Amniotic stem cell (primary cell): ENCODE results near the gene SPACA6.
A peak's percentile ranks its signal among the peaks of the same experiment; 100 is the strongest.
"Not testable (repeated sequence)": the region's sequence is repeated elsewhere in the genome, so short reads cannot be mapped to it uniquely, and the experiment has no call there.

Experiments used
- DNase-seq: peaks from one replicate; lab custom pipeline; 2025; lab: John Stamatoyannopoulos, UW

The SPACA6 gene, protein sequence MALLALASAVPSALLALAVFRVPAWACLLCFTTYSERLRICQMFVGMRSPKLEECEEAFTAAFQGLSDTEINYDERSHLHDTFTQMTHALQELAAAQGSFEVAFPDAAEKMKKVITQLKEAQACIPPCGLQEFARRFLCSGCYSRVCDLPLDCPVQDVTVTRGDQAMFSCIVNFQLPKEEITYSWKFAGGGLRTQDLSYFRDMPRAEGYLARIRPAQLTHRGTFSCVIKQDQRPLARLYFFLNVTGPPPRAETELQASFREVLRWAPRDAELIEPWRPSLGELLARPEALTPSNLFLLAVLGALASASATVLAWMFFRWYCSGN

GRCh38 chr19:51693260-51693659 lies at the start of gene SPACA6:
Gene SPACA6 (plus strand): TSS chr19:51693330. CDS start chr19:51693527, 197 bp downstream.
- DNase-seq, result no peak

- no peak for DNase-seq
These were observed 48.4 kb upstream of the SPACA6 start for GRCh38 chr19:51644636-51645271.

DNA sequence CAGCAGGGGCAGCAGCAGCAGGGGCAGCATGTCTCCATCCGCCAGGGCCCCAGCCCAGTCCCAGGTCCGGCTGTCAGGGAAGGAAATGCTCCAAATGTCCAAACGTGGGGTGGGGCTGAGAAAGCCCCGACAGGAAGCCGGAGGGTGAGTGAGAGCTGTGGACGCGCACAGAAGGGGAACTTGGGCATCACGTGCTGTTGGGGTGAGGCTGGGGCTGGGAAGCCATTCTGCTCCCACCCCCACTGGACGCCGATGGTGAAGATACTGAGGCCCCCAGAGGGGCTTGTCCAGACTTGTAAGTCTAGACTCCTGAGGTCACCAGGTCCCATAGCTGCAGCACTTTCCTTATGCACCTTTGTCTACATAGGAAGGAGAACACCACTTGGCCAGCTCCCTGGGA lies 46.4 kb upstream of the SPACA6 start, which contains the start of gene SIGLEC14:
Gene SIGLEC14 (minus strand): TSS at position 96 of the 400 bp plus-strand sequence. CDS start 66 bp downstream, at position 30.
- not testable (repeated sequence) for DNase-seq

DNA sequence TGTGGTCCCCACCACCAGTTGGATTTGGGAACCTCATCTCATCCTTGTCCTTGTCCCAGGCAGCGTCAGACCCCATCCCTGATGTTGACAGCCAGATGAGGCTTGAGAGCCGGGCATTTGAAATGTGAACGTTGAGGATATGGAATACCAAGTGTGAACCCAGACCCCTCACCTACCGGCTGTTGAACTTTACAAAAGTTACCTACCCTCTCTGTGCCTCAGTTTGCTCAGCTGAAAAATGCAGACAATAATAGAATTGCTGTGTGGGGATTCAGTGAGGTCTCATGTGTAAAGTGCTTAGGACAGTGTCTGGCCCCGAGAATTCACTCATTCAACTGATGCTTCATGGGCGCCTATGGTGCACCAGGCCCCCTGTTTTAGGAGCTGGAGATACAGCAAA lies 45.8 kb upstream of the SPACA6 start:
- no peak for DNase-seq

DNA sequence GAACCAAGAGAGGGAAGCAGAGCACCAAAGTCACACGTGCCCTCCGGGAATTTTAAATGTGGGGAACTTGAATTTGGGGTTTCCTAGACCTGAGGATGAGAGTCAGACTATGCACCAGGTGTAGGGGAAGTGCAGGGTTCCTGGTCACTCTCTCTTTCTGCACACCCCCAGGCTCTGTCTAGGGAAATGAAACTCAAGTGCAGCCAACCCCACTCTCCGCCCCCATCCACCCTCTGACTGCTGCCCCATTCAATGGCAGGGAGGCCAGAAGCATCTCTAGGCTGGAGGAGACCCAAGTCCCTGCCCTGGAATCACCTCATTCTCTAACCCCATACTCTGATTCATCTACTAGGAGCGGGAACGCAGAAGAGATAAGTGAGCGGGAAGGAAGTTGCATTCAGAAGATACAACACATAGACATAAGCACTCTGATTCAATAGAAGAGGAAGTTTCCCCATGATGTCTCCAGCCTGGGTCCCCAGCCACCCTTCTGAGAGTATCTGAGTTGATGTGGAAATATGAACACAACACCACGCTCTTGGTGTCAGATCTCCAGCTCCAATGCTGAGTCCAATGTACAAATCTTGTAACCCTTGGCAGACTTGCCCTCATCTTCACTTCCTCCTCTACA lies 41.8 kb upstream of the SPACA6 start:
- DNase-seq, result no peak

- no peak for DNase-seq
These were observed 40.9 kb upstream of the SPACA6 start for GRCh38 chr19:51652266-51652665.

- no peak for DNase-seq
These were observed 40.0 kb upstream of the SPACA6 start for GRCh38 chr19:51653162-51653561.

DNA sequence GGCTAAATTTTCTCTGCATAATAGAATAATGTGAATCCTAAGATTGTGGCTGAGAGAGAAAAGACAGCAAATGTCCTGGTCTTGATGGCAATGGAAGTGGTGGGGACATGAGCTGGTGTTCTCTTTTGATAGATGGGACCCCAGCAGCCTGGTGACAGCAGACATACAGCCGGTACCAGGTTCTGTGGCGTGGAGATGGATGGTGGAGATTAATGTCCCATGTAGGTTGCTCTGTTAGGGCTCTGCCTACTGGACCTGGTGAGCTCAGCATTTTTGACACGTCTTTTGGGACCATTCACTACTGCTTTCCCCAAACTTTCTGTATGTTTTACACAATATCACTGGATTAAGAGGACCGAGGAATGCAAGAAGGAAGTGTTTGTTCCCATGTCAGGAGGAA lies 38.3 kb upstream of the SPACA6 start:
- no peak for DNase-seq

- peak; percentile 63 for DNase-seq
These were observed 32.0 kb upstream of the SPACA6 start for GRCh38 chr19:51660975-51661600.

GRCh38 chr19:51663650-51664049 lies 29.5 kb upstream of the SPACA6 start:
- no peak for DNase-seq

- DNase-seq, result no peak
These were observed 29.0 kb upstream of the SPACA6 start for GRCh38 chr19:51664131-51664530.

DNA sequence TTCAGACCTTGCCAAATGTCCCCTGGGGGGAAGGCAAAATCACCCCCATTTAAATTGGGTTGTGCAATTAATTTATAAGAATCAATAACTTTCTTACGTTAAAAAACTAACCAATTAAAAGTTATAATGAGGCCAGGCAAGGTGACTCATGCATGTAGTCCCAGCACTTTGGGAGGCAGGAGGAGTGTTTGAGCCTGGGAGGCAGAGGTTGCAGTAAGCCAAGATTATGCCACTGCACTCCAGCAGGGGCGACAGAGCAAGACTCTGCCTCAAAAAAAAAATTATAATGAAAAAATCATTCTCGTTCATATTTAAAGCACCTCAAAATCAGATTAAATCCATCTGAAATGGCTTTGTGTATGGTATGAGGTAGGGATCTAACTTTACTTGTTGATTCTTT lies 28.1 kb upstream of the SPACA6 start:
- no peak for DNase-seq

DNA sequence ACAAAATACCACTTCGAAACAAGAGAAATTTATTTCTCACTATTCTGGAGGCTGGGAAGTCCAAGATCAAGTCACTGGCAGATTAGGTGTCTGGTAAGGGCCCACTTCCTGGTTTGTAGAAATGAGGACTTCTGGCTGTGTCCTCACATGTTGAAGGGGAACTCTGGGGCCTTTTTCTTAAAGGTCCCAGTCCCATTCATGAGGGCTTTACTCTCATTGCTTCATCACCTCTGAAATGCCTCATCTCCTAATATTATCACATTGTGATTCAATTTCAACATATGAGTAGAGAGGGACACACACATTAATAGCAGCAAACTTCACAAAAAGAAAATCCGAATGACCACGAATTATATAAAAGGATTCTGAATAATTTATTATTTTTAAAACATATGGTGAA lies 24.9 kb upstream of the SPACA6 start:
- DNase-seq, result no peak

- not testable (repeated sequence) for DNase-seq
These were observed 17.1 kb upstream of the SPACA6 start for GRCh38 chr19:51675911-51676565.

- no peak for DNase-seq
These were observed 16.5 kb upstream of the SPACA6 start for GRCh38 chr19:51676566-51677083.

- DNase-seq, result no peak
These were observed 12.7 kb upstream of the SPACA6 start for GRCh38 chr19:51680474-51680873.

GRCh38 chr19:51681286-51681941 lies 11.7 kb upstream of the SPACA6 start:
- DNase-seq, result no peak

- DNase-seq, result no peak
These were observed 7.0 kb upstream of the SPACA6 start for GRCh38 chr19:51686171-51686570.

- peak; percentile 24 for DNase-seq
These were observed 5.1 kb upstream of the SPACA6 start for GRCh38 chr19:51687791-51688670.
